ENCODE measurements around the gene LIN7B. TPM values are rescaled to one million over a fixed set of nuclear protein-coding genes. Genes with fewer than 3 reads are reported as not detected.

LIN7B gene
- total RNA-seq, 2 donors from 2014 or later = 11.8 to 14.6 TPM

DNA sequence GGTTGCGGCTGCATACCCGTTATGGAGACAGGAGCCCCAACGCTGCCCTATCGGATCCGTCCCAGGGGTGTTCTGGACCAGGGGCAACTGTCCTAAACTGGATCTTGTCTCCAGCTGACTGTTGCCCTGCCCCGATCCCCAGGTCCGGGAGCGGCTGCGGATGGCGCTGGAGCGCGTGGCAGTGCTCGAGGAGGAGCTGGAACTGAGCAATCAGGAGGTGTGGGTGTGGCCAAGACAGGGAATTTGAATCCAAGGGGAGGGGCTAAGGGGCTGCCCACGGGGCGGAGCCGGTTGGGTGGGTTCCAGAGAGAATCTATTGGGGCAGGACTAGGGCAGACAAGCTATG, 15.0 kb downstream of the LIN7B start:
- Histone ChIP-seq H3K36me3 (no peaks in the 10 kb centered on the region), H3K9me3 (no peaks in the 10 kb centered on the region), H3K4me3 (no peak overlapping the region), H3K27ac (no peak overlapping the region), H3K4me1 (no peaks in the 10 kb centered on the region), H3K27me3 (no peaks in the 10 kb centered on the region), H3K9ac (ENCODE audit: low read depth in 2 of 2, low read length in 2 of 2) (no peak overlapping the region)
- peak; percentile 68 for DNase-seq
- intact Hi-C loops (cut with DNase I) = no loop called here
- TF ChIP-seq, protein P1, sequence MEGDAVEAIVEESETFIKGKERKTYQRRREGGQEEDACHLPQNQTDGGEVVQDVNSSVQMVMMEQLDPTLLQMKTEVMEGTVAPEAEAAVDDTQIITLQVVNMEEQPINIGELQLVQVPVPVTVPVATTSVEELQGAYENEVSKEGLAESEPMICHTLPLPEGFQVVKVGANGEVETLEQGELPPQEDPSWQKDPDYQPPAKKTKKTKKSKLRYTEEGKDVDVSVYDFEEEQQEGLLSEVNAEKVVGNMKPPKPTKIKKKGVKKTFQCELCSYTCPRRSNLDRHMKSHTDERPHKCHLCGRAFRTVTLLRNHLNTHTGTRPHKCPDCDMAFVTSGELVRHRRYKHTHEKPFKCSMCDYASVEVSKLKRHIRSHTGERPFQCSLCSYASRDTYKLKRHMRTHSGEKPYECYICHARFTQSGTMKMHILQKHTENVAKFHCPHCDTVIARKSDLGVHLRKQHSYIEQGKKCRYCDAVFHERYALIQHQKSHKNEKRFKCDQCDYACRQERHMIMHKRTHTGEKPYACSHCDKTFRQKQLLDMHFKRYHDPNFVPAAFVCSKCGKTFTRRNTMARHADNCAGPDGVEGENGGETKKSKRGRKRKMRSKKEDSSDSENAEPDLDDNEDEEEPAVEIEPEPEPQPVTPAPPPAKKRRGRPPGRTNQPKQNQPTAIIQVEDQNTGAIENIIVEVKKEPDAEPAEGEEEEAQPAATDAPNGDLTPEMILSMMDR (IDR thresholded peaks at IDR 0.05) = no peak

DNA sequence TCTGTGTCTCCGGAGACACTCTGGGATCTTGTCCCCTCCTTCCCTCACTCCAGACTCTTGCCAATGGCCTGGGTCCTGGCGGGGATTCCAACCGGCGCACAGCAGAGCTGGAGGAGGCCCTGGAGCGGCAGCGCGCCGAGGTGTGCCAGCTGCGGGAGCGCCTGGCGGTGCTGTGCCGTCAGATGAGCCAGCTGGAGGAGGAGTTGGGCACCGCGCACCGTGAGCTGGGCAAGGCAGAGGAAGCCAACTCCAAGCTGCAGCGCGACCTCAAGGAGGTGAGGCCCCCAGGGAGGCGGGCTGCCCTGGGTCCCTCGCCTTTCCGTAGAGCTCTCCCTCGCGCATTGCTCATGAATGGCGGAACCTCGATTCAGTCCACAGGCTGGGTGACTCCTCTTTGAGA, 16.2 kb downstream of the LIN7B start:
- DNase-seq = no peak
- H3K27me3 ChIP-seq = no peaks in the 10 kb centered on the region
- H3K4me3 ChIP-seq = no peak overlapping the region
- H3K36me3 ChIP-seq = no peaks in the 10 kb centered on the region
- no peak overlapping the region for H3K27ac ChIP-seq
- intact Hi-C loops (cut with DNase I) = no loop called here
- no peak overlapping the region for H3K9ac ChIP-seq (ENCODE audit: low read depth in 2 of 2, low read length in 2 of 2)
- H3K4me1 ChIP-seq = no peaks in the 10 kb centered on the region
- TF ChIP-seq, protein P1 (IDR thresholded peaks at IDR 0.05) = no peak
- H3K9me3 ChIP-seq = no peaks in the 10 kb centered on the region

DNA sequence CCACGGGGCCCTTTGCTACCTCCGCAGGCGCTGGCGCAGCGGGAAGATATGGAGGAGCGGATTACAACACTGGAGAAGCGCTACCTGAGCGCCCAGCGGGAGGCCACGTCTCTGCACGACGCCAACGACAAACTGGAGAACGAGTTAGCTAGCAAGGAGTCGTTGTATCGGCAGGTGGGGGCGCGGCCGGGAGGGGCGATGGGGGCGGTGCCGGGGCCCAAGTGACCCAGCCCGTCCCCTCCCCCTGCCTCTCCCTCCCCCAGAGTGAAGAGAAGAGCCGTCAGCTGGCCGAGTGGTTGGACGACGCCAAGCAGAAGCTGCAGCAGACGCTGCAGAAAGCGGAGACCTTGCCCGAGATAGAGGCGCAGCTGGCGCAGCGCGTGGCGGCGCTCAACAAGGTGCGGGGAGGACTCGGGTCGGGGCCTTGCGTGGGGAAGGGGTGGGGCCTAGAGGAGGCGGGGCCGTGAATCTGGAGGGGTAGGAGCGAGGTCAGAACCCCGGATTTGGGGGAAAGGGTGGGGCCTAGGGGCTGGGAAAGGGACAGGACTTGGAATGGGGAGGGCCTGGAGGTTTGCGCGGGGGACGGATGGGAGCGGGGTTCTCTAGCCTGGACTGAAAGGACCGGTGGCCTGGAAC, 18.9 kb downstream of the LIN7B start:
- Histone ChIP-seq H3K4me1 (no peaks in the 10 kb centered on the region), H3K27ac (peak overlapping the region; percentile 33), H3K36me3 (no peaks in the 10 kb centered on the region), H3K9ac (ENCODE audit: low read depth in 2 of 2, low read length in 2 of 2) (no peak overlapping the region), H3K9me3 (no peaks in the 10 kb centered on the region), H3K4me3 (peak overlapping the region; percentile 6), H3K27me3 (no peaks in the 10 kb centered on the region)
- DNase-seq = peak; percentile 70
- TF ChIP-seq, protein P1 (IDR thresholded peaks at IDR 0.05) = no peak
- intact Hi-C loops (cut with DNase I) = no loop called here

DNA sequence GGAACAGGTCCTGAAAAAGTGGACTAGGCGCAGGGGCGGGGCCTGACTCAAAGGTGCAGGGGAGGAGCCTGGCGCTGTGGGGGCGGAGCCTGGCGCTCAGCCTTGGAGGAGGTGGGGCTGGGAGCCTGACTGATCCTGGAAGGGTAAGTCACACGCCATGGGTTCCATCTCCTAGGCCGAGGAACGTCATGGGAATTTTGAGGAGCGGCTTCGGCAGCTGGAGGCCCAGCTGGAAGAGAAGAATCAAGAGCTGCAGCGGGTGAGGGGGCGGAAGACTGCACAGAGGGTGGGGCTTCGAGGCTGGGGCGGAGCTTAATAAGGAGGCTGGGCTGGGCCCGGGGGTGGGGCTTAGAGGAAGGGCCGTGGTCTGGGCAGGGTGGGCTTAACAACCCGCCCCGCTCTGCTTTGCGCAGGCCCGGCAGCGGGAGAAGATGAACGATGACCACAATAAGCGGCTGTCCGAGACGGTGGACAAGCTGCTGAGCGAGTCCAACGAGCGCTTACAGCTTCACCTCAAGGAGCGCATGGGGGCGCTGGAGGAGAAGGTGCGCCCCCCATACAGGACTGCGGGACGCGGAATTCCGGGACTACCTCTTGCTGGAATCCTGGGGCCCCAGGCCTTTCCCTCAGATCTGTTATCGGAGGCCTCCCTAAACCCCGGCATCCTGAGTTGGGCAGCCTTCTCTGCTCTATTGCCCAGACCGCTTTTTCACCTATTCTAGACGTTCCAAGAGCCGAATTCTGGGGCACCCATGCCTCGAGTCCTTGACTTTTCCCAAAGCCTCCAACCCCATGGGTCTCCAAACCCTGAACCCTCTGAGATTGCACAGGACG, 19.7 kb downstream of the LIN7B start:
- H3K9ac ChIP-seq (ENCODE audit: low read depth in 2 of 2, low read length in 2 of 2) = no peak overlapping the region
- no peaks in the 10 kb centered on the region for H3K9me3 ChIP-seq
- intact Hi-C loops (cut with DNase I) = no loop called here
- peak overlapping the region; percentile 6 for H3K4me3 ChIP-seq
- H3K4me1 ChIP-seq = no peaks in the 10 kb centered on the region
- H3K27ac ChIP-seq = peak overlapping the region; percentile 33
- DNase-seq = peak; percentile 92
- H3K27me3 ChIP-seq = no peaks in the 10 kb centered on the region
- TF ChIP-seq, protein P1 (IDR thresholded peaks at IDR 0.05) = no peak
- H3K36me3 ChIP-seq = no peaks in the 10 kb centered on the region

DNA sequence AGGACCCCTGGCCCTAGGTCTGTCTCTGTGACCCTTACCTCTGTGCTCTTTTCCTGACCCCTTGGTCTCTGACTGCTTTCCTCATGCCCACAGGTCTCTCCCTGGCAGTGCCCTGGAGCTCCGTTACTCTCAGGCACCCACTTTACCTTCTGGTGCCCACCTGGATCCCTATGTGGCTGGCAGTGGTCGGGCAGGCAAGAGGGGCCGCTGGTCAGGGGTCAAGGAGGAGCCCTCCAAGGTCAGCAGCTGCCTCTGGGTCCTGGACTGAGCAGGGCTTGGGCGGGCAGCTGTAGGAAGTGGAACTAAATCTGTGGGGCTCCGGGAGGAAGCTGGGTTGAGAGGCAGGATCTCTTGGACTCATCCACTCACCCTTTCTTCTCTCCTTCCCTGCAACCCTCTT, 21.5 kb downstream of the LIN7B start:
- intact Hi-C loops (cut with DNase I) = no loop called here
- DNase-seq = no peak
- H3K36me3 ChIP-seq = no peaks in the 10 kb centered on the region
- TF ChIP-seq, protein P1 (IDR thresholded peaks at IDR 0.05) = no peak
- H3K9ac ChIP-seq (ENCODE audit: low read depth in 2 of 2, low read length in 2 of 2) = no peak overlapping the region
- no peak overlapping the region for H3K27ac ChIP-seq
- H3K9me3 ChIP-seq = no peaks in the 10 kb centered on the region
- no peak overlapping the region for H3K4me3 ChIP-seq
- H3K27me3 ChIP-seq = no peaks in the 10 kb centered on the region
- no peaks in the 10 kb centered on the region for H3K4me1 ChIP-seq
